ENCODE measurements around the gene PACSIN2. TPM values are rescaled to one million over a fixed set of nuclear protein-coding genes. Genes with fewer than 3 reads are reported as not detected.

PACSIN2 gene
- total RNA-seq, 1 experiment from 2014 or later: 175 TPM

GRCh38 chr22:42837556-42837955 lies 177.4 kb downstream of the PACSIN2 start:
- in situ Hi-C loops (cut with HindIII; ENCODE audit: low pct_unique_long_range_greater_than_20kb, low sequenced_read_pairs): no loop called here
- no peak for DNase-seq (ENCODE audit: low read depth)

GRCh38 chr22:42836026-42836425 lies 178.9 kb downstream of the PACSIN2 start:
- no peak for DNase-seq (ENCODE audit: low read depth)
- in situ Hi-C loops (cut with HindIII; ENCODE audit: low pct_unique_long_range_greater_than_20kb, low sequenced_read_pairs): no loop called here

- no peak for DNase-seq (ENCODE audit: low read depth)
- in situ Hi-C loops (cut with HindIII; ENCODE audit: low pct_unique_long_range_greater_than_20kb, low sequenced_read_pairs): no loop called here
Observed at GRCh38 chr22:42834177-42834949, 180.6 kb downstream of the PACSIN2 start.

- DNase-seq (ENCODE audit: low read depth): no peak
- in situ Hi-C loops (cut with HindIII; ENCODE audit: low pct_unique_long_range_greater_than_20kb, low sequenced_read_pairs): no loop called here
Observed at GRCh38 chr22:42833104-42833503, 181.8 kb downstream of the PACSIN2 start.

- in situ Hi-C loops (cut with HindIII; ENCODE audit: low pct_unique_long_range_greater_than_20kb, low sequenced_read_pairs): no loop called here
- DNase-seq (ENCODE audit: low read depth): no peak
Observed at GRCh38 chr22:42831712-42832111, 183.2 kb downstream of the PACSIN2 start.

GRCh38 chr22:42830161-42830560 lies 184.8 kb downstream of the PACSIN2 start:
- in situ Hi-C loops (cut with HindIII; ENCODE audit: low pct_unique_long_range_greater_than_20kb, low sequenced_read_pairs): no loop called here
- no peak for DNase-seq (ENCODE audit: low read depth)

- in situ Hi-C loops (cut with HindIII; ENCODE audit: low pct_unique_long_range_greater_than_20kb, low sequenced_read_pairs): no loop called here
- DNase-seq (ENCODE audit: low read depth): no peak
Observed at GRCh38 chr22:42829302-42829701, 185.6 kb downstream of the PACSIN2 start.

GRCh38 chr22:42825796-42826195 lies 189.2 kb downstream of the PACSIN2 start:
- in situ Hi-C loops (cut with HindIII; ENCODE audit: low pct_unique_long_range_greater_than_20kb, low sequenced_read_pairs): no loop called here
- DNase-seq (ENCODE audit: low read depth): no peak

- DNase-seq (ENCODE audit: low read depth): no peak
- in situ Hi-C loops (cut with HindIII; ENCODE audit: low pct_unique_long_range_greater_than_20kb, low sequenced_read_pairs): no loop called here
Observed at GRCh38 chr22:42821386-42821785, 193.6 kb downstream of the PACSIN2 start.

- DNase-seq (ENCODE audit: low read depth): peak; percentile 39
- in situ Hi-C loops (cut with HindIII; ENCODE audit: low pct_unique_long_range_greater_than_20kb, low sequenced_read_pairs): no loop called here
Observed at GRCh38 chr22:42820045-42820763, 194.7 kb downstream of the PACSIN2 start.

Other genes with a start within 250 kb of the PACSIN2 start
- gene ARFGAP3, start 157.9 kb downstream of the PACSIN2 start, total RNA-seq (2014; rRNA removed; shearing (Covaris generic); ENCODE audit: low replicate concordance): 29.8 TPM in 2 replicates
- gene TTLL1, start 74.2 kb upstream of the PACSIN2 start, total RNA-seq (2014; rRNA removed; shearing (Covaris generic); ENCODE audit: low replicate concordance): 7.2 and 13.0 TPM in 2 replicates
- 14.9 and 27.0 TPM in 2 replicates for gene BIK, start 95.6 kb upstream of the PACSIN2 start, total RNA-seq (2014; rRNA removed; shearing (Covaris generic); ENCODE audit: low replicate concordance)
- gene MCAT, start 128.2 kb upstream of the PACSIN2 start, total RNA-seq (2014; rRNA removed; shearing (Covaris generic); ENCODE audit: low replicate concordance): 41.8 and 67.9 TPM in 2 replicates
- 757 and 778 TPM in 2 replicates for gene TSPO, start 136.4 kb upstream of the PACSIN2 start, total RNA-seq (2014; rRNA removed; shearing (Covaris generic); ENCODE audit: low replicate concordance)
- 38.8 and 48.9 TPM in 2 replicates for gene TTLL12, start 172.0 kb upstream of the PACSIN2 start, total RNA-seq (2014; rRNA removed; shearing (Covaris generic); ENCODE audit: low replicate concordance)

Measured in Caki2 (cell line).